Stimulated activated CD8-positive, alpha-beta memory T cell treated with anti-CD3 and anti-CD28 coated beads, Interleukin-15, amount 100 ng/mL, for 4 hours (primary cell): ENCODE results near the gene GRM7.
"Not testable (repeated sequence)": the region's sequence is repeated elsewhere in the genome, so short reads cannot be mapped to it uniquely, and the experiment has no call there.

Source experiments
- DNase-seq, 2 donors: peaks; one replicate each; pipeline ENCODE4 v3.0.0-alpha.2; 2020; ENCODE audit warnings: low read depth in 2 of 2

Gene GRM7

DNA sequence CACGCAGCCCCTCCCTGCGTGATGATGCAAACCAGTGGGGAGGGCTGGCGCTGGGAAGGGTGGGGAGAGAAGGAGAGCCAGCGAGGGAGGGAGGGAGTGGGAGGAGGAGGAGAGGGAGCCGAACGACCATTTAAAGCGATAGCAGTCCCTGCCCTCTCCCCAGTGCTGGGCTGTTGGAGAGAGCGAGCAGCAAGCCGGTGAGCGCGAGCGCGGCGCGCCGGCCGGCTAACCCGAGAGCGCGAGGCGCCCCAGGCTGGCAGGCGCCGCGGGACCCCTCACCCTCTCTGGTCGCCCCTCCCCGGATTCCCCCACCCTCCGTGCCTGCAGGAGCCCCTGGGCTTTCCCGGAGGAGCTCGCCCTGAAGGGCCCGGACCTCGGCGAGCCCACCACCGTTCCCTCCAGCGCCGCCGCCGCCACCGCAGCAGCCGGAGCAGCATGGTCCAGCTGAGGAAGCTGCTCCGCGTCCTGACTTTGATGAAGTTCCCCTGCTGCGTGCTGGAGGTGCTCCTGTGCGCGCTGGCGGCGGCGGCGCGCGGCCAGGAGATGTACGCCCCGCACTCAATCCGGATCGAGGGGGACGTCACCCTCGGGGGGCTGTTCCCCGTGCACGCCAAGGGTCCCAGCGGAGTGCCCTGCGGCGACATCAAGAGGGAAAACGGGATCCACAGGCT is at the start of gene GRM7:
Gene GRM7, plus strand, starts transcription at position 162 of the 671 bp plus-strand sequence.
- no peak for DNase-seq

DNA sequence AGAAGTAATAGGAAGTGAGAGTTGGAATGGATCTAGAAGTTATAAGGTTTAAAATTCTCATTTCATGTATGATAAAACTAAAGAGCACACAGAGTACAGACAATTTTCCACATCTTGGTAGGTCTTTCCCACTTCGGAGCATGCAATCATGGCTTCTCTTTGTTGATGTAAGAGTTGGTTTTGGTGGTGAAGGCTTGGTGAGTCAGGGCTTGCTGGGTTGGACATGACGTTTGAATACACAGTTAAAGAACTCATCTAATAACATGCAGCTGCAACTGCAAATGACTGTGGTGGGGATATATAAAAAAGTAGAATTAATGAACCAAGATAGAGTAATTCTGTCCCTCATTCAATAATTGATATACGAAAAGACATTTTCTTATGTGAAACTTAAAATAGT is 39.5 kb upstream of the GRM7 start:
- no peak for DNase-seq

- no peak for DNase-seq
These were observed 35.4 kb upstream of the GRM7 start for GRCh38 chr3:6825524-6825923.

GRCh38 chr3:6827453-6827852 is 33.5 kb upstream of the GRM7 start:
- DNase-seq, result no peak

DNA sequence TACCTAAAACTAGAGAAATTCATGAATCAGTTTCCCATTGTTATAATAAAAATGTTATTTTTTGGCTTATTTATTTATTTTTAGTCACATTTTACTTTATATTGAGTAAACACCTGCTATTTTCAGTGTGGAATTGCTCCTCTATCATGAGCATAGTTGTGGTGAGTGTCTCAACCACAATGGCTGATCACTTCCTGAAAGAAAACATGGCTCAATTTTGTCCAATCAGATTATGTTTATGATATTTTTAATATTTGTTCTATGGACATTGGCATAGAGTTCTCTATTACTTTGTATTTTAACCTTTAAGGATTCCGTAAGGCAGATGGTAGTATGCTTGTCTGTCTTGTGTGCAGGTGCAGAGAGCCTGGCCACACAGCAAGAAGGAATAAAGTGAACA is 16.2 kb upstream of the GRM7 start:
- no peak for DNase-seq

DNA sequence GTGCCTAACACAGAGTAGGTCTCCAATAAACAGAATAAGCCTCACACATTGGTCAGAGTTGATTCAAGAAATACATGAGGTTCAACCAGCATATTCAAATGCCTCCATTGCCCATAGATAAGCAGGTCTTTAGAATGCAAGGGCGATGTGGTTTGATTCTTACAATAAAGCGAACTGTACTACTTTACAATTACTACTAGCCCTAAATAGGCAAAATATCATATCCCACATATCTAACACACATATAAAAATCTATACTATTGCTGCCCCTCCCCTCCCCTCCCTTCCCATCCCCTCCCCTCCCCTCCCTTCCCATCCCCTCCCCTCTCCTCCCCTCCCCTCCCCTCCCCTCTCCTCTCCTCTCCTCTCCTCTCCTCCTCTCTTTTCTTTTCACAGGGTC is 6.7 kb upstream of the GRM7 start:
- DNase-seq, result no peak

- DNase-seq, result no peak
These were observed 3.4 kb upstream of the GRM7 start for GRCh38 chr3:6857510-6857909.

- no peak for DNase-seq
These were observed 564 bp upstream of the GRM7 start for GRCh38 chr3:6860149-6860953.

- no peak for DNase-seq
These were observed 698 bp downstream of the GRM7 start for GRCh38 chr3:6861625-6862000.

DNA sequence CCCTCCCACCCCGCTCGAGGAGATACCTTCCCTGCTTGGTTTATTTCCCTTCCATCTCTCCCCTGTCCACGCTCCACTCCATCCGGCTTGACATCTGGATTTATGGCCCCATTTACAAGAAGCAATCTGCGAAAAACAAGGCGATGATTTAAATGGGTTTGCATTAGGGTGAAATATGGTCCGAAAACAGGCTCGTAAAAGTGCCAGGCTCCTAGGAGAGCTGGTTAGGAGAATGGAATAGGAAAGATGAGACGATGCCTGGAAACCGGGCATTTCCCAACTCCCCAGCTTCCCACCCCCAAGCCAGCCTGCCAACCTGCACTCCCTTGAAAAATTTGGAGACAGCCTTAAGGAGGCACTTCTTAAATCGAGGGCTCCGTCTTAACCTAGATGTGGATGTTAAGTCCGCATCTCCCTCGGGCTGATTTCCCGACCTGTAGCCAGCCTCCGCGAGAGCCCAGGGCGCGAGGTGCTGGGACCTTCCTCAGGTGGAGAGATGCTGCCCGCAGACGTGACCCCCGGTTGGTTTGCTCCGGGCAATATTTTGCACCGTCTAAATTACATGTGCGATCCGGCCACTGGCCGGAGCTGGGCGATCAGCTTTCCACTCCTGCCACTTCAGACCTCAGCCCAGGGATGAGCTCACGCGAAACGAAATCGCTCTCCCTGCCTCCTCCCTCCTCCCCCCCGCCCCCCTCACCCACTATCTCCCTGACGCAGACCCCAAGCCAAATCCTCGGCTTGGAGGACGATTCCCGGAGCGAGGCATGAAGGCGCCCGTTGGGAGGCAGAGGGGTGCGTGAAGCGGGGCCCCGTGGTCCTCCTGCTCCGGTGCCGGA is 1.3 kb downstream of the GRM7 start:
- DNase-seq, result no peak

GRCh38 chr3:6862880-6863195 is 1.9 kb downstream of the GRM7 start:
- DNase-seq, result no peak

DNA sequence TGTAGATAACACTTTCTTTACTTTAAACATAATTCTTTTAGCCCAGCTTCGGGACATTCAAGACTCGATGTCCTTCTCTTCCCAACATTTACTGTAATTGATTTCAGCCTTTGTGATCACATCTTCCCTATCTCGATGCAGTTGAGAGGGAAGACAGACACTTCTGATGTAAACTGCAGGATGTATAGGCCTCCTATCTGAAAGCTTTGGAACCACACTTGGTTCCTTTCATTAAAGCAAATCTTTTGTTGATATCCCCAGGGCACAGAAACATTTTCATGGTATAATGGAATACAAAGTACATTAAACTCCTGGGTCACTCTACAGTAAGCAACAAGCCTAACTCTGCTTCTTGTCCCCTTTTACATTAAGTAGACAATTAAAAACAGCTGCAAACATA is 6.4 kb downstream of the GRM7 start:
- DNase-seq, result no peak

- no peak for DNase-seq
These were observed 17.8 kb downstream of the GRM7 start for GRCh38 chr3:6878731-6879130.

GRCh38 chr3:6912240-6912639 is 51.3 kb downstream of the GRM7 start:
- no peak for DNase-seq

GRCh38 chr3:6915898-6916297 is 55.0 kb downstream of the GRM7 start:
- no peak for DNase-seq

GRCh38 chr3:6921066-6921465 is 60.2 kb downstream of the GRM7 start:
- DNase-seq, result no peak

GRCh38 chr3:6921876-6922275 is 61.0 kb downstream of the GRM7 start:
- DNase-seq, result no peak

DNA sequence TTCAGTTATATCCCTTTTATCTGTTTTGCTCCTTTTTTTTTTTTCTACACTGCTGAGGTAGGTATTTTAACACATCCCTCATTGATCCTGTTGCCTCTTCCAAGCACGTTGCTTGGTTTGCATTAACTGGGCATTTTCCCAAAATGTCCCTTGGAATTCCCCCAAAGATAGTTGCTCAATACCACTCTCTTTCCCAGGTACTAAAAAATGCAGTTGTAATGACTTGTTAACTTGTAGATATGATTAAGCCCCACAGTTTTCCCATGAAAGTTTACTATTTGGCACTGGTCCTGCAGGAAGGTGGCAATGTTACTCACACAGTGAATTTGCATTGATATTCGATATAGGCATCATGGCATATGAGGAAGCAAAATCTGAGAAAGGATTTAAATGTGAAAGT is 67.1 kb downstream of the GRM7 start:
- DNase-seq, result no peak

DNA sequence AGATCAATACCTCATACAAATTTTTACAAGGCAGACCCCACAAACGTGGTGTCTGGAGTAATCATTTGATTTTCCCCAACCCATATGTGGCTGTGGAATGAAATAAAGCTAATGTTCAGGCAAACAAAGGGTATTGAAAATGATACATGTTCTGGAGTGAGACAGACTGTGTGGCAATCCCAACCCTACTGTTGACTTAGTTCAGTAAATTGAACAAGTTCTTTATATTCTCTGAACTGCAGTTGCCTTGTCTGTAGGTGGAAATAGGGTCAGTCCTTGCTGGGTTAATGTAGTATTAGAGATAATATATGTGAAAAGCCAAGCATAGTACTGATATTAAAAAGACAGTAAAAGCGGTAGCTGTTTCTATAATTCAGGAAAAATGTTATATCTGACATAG is 69.0 kb downstream of the GRM7 start:
- DNase-seq, result no peak

DNA sequence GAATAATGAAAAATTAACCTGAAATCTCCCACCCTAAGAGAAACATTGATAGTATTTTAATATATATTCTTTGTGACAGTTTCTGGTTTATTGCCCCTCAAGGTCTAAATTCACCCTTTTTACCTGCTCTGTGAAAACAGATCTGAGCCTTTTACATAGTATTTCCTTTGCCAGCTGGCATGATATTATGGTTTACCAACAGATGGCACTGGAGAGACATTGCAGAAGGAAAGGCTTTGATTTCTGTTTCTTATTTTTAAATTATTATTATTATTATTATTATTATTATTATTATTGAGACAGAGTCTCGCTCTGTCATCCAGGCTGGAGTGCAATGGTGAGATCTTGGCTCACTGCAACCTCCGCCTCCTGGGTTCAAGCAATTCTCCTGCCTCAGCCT is 74.5 kb downstream of the GRM7 start:
- DNase-seq, result not testable (repeated sequence)

- DNase-seq, result no peak
These were observed 75.1 kb downstream of the GRM7 start for GRCh38 chr3:6935970-6936369.

GRCh38 chr3:6962801-6963200 is 101.9 kb downstream of the GRM7 start:
- DNase-seq, result no peak

DNA sequence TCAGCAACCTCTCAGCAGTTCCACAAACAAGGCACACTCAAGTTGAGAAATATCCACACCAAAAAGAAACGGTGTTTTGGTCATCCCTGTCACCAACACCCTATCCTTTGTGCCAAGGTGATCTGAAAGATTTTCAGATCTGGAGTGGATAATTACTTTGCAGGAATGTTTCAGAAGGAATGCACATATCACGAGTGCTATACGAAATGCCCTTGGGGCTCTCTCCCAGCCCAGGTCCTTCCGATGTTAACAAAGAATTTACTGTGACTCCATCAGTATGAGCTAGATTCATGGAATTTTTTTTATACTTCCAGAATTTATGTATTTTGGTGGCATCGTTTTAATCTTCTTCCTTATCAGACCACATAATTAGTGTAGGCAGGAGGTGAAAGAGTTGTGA is 105.0 kb downstream of the GRM7 start:
- DNase-seq, result no peak
